ENCODE measurements around the gene SLC23A2.
A peak's percentile ranks its signal among the peaks of the same experiment; 100 is the strongest.
"Not testable (repeated sequence)": the region's sequence is repeated elsewhere in the genome, so short reads cannot be mapped to it uniquely, and the experiment has no call there.

The SLC23A2 gene

DNA sequence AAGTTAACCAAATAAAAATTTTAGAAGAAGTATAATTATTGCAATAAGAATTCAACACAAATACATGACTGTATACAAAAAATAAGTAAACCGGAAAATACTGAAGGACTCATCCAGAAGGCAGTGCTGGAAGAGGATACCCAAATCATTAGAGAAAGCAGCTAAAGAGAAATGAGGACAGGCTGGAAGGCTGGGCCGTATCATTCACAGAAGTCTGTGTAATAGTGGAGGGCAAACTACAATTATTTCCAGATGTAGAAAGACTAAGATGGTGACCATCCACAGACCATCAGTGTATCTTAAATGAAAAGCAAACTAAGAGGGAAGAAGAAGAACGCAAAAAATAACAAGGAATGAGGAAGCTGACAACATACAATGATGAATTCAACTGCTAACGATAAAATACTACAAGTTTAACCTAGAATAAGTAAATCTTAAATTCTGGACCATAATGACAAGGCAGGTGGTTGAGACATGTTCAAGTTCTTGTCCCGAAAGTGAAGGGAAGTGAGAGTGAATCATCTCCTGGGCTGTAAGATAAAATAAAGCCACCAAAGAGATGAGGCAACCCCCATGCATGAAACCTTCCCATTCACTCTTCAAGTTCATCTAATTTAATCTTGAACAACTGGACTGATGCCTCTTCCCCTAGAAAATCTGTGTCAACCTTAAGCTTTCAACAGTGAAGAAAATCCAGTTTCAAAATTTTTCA, 71.5 kb downstream of the SLC23A2 start:
- peak in 1 of 2 donors; percentile 7 for DNase-seq

DNA sequence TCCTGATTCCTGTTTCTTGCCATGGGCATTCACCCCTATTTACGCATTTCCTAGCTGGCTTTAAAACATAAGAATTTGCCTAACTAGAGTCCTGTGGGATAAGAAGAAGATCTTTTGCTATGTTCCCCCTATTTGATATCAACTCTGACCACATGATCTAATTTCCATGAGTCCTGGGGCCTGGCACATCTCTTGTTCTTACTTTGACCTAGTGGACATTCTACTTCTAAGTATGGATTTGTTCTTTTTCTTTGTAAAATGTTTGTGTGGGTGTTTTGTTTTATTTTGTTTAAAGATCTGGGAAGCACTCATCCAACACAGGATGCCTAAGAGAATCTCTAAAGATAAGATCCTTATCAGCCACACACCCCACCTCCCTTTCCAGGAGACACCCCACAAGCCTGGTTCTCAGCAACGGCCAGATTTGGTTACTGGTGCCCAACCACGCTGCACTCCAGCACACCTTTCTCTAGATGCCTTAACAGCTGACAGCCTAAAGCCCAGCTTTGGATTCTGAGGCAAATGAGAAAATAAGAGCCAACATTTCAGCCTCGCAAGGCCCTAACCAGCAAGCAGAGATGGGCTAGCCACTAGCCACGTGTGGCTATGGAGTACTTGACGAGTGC, 74.7 kb downstream of the SLC23A2 start:
- DNase-seq, result no peak

DNA sequence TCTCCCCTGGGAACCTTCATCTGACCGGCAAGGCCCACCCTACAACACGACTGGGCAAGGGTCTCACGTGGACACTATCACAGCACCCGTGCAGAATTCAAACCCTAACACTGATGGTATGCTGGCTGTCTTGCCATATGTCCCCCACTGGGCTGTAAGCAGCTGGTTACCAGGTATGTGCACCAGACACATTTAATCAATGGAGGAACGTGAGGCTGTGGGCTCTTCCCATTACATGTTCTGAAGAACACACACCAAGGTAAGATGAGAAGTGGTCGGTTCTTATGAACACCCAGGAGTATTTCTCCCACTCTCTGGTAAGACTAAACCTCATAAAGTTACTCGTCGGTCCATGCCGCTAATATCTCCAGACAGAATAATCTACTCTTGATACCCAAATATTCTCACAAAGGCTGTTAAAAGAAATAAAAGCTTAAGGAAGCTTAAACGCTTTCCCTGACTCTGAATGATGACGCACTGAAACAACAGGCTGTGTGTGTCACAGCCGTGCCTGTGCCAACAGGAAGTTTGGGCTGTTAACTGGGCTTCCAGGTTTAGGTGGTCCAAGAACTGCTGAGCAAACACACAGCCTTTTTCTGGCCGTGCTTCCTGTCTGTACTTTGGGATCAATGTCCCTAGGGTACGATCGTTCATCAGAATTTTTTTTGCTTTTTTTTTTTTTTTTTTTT, 75.3 kb downstream of the SLC23A2 start:
- DNase-seq, result no peak

DNA sequence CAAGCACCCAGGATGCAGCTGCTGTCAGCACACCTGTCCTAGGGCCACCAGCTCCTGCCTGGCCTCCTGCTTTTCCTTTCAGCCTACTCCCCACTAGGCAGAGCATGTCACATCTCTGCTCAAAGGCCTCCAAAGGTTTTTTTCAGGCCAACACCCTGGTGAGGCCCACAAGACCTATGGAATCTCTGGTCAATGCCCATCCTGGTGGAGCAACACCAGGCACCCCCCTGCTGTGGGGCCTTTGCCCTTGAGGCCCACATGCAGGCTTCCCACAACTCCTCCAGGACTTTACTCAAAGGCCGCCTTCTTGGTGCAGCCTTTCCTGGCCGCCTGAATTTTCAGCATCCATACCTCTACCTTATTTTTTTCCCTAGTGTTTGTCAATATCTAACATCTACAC, 76.9 kb downstream of the SLC23A2 start:
- no peak for DNase-seq

DNA sequence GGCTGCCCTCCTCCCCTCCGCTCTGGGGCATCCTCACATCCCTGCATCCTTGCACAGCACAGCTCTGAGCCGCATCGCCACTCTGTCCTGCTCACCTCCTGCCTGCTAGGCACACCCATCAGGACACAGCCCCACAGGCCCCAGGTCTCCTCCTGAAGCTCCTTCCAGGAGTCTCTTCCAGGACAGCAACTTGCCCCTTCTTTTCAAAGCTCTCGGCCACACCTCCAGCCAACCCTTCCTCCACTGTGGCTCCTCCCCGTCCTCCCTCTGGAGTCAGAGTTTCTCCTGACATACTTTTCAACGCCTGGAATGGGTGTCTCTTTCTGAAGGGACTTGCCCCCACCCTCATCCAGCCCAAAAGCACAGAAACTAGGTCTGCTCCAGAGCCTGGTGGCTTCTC, 77.3 kb downstream of the SLC23A2 start:
- no peak for DNase-seq

DNA sequence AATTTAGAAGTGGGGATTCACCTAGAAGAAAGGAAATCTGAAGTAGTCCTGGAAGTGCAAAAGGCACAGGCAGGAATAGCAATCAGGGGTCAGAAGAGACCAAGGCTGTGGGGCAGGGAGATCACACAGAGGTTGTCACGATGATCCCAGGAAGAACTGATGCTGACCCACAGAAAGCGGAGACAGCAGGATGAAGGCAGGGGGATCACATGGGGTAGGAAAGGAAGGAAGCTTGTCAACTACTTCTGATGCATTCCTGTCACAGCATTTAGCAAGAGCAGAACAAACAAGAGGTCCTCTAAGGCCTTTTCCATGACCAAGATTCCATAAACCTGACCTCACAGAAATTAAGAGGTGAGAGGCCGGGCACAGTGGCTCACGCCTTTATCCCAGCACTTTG, 79.1 kb downstream of the SLC23A2 start:
- no peak for DNase-seq

DNA sequence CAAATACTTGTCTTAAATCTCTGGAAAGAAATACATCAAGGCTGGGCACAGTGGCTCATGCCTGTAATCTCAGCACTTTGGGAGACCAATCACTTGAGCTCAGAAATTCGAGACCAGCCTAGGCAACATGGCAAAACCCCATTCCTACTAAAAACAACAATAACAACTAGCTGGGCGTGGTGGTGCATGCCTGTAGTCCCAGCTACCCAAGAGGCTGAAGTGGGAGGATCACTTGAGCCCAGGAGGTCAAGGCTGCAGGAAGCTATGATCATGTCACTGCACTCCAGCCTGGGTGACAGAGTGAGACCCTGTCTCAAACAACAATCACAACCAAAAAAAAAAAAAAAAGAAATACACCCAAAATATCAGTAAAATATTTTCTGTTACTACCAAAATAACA, 80.0 kb downstream of the SLC23A2 start:
- not testable (repeated sequence) for DNase-seq

DNA sequence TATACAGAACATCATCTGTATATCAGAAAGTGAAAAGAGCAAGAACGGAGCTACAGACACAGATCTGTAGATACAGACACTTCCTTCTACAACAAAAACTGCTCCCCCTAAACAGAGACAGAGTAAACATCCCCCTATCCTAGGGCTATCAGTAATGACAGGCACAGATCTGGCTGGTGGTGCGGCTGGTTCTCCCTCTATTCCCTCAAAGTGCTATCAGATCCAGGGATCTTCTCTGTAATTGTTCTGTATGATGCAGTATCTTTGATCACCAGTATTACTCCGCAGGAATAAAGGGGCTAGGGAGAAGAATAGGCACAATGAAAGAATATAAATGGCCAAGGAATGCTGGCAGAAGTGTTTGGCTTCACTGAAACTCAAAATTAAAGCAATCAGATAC, 80.7 kb downstream of the SLC23A2 start:
- DNase-seq, result no peak

DNA sequence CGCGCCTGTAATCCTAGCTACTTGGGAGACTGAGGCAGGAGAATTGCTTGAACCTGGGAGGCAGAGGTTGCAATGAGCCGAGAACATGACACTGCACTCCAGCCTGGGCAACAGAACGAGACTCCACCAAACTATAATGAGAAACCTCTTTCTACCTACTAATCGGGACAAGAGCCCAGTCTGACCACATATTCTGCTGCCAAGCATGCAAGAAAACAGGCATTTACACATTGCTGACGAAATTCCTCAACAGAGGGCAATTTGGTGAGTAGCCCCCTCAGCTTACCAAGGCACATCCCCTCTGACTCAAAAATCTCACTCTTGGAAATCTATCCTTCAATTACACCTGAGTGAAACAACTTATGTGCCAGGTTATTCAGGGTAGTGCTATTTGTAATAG, 81.2 kb downstream of the SLC23A2 start:
- DNase-seq, result no peak

DNA sequence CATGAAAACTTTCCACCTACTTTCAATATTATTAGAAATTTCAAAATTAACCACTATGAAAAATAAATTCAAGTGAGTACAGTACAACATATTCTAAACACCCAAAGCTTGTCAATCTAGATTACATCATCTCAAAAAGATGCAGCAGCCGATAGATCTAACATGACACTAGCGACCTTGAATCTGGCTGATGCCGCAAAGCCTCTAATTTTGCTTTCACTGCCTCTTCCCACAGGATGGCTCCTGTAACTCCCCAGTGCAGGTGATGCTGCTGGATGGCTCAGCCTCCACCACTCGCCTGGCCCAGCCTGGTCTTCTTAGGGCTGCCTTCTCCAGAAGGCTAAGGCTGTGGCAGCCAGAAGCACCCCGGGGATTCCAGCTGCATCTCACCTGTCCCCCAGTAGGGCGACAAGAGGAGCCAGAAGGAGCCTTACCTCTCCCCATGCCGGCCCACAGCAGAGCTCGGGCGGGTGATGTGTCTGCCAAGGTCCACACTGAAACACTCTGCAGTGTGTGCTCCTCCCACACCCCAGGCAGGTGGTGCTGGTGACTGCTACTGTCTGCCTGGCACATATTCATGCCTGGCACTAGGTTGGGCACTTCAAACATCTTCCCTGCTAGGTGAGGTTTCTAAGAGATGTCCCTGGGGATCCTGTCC, 82.1 kb downstream of the SLC23A2 start:
- no peak for DNase-seq

DNA sequence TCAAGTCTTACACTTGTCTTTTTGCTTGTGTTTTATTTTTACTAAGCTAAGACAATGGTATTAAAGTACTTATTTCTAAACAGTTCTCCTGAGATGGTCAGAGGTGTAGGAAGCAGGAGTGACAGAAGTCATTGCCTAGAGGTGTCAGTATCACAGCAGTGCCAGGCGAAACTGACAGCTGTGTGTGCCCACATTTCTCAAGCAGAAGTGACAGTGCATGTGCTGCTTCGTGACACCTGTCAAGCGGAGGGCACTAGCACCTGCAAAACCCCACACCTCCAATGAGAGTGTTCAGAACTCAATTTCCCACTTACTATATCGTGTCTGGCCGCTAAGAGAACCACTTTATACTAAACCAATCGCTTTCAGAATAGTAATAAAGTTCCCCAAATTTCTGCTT, 82.8 kb downstream of the SLC23A2 start:
- no peak for DNase-seq

DNA sequence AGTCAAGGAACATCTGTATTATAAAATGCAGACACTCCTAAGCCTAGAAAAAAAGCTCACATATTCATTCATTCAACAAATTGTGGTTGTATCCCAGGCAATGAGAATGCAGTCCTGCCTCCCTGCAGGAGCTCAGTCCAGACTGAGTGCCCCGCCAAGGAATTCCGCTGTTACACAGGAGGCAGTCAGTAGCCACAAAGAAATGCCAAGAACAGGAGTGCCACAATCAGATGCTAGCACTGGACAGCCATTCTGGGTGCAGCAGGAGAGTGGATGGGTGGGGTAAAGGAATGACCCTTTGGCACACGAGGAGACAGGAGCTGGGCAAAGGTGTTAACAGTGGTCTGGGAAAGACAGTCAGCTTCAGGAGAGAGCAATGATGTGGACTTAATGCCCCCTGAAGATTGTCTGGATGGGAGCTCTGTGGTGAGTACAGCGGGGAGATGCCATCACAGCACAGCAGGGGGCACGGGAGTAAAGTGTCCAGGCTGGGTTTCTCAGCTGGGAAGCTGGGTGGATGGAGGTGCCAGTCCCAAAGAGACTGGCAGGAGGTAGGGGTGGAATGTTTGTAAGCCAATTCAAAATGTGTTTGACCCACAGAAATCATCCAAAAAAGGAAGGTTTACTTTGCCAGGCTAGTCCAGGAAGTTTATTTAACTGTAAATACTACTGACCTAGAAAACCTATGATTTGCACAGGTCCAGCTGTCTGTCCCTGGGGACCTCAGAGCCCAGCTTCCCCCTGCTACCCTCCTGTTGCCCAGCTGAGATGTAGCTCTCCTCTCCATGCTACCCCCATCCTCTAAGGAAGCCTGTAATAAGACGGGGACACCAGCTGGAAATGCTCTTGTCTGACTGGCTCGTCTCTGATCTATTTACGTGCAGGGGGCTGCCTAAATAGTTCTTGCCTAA, 84.1 kb downstream of the SLC23A2 start:
- no peak for DNase-seq

DNA sequence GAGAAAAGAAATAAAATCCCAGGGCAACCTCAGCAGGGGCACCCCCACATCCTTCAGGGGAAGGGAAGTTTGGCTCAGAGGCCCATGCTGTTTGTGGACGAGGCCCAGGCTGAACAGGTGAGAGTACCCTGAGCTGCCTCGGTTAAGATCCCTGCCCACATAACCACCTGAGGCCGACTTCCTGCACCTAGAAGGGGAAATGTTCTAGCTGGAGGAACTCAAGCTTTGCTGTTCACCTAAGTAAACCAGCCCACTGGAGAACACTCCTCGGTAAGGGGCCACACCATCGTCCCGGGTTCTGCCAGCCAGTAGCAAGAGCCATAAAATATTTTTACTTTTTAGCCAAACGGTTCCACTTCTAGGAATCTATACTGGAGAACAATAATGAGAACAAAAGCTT, 88.2 kb downstream of the SLC23A2 start:
- no peak for DNase-seq

DNA sequence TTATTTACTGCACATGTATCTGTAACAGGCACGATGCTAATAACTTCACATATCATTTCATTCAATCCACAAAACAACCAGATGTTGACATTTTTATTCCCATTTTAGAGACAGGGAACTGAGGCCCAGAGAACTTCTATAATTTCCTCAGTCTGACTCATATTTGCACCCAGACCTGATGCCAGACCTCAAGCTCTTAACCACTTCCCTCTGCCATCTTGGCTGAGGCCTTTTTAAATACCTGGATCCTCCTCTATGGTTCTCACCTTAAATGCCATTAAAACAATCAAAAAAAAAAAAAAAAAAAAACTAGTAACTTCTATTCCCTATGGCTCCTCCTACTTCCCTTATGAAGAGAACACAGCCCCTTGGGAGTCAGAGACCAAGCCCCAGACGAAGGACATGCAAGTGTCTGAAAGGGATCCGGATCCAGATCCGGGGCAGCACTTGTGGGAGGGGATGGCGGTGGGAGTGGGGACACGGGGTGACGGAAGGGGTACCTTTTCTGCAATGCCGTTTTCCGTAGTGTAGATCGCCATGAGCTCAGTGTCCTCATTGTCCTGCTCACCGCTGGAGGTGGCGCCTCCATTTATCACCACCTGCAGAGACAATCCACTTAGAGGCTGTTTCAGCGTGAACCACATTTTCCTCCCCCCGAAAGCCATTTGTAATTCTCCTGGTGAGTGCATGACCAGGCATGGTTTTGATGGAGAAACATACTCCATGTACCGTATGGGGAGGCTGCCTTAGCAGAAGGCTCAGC, 88.7 kb downstream of the SLC23A2 start:
- DNase-seq, result no peak

DNA sequence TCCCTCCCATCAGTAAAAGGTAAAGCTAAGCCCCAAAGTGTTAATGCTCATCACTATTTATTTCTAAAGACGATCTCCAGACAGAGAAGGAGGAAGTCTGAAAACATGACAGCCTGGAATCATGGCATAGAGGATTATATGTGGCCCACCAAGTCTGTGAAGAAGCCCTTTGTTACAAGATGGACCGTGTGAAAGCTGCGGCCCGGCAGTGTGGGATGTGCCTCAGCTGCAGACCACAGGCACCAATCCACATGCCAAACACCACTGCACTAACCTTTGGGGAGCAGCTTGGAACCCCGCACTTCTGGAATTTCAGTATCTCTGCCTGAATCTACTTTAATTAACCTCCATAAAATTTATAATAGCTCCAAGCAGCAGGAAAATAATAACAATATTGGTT, 90.4 kb downstream of the SLC23A2 start:
- no peak for DNase-seq

DNA sequence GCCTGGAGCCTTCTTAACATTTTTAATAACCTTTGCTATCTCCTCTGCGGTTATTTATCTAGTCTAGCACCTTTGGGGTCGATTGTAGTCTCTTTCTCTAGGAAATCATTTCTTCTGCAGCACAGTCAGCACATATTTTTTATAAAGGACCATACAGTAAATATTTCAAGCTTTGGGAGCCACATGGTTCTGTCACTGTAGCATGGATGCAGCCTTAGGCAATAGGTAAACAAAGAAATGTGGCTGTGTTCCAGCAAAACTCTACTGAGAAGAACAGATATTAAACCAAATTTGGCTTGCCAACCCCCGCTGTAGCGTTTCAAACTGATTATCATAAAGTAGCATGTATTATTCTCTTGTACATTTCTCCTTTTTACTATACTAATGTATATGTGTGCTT, 95.7 kb downstream of the SLC23A2 start:
- DNase-seq, result no peak

DNA sequence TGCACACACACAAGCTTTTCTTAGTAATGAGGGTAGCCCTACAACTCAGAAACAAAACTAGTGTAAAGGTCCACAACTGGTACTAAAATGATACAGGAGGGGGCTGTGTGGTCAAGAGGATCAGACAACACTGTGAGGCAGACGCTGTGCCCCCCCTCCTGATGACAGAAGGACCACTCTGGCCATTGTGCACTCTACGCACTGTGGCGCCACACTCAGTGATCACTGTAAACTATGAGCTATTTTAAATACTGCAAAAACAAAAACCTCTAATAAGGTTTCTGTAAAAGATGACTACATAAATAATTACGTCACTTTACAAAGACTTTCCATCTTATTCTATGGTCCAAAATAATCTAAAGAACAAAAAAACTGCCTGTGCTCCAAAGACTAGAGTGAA, 96.1 kb downstream of the SLC23A2 start:
- DNase-seq, result no peak

DNA sequence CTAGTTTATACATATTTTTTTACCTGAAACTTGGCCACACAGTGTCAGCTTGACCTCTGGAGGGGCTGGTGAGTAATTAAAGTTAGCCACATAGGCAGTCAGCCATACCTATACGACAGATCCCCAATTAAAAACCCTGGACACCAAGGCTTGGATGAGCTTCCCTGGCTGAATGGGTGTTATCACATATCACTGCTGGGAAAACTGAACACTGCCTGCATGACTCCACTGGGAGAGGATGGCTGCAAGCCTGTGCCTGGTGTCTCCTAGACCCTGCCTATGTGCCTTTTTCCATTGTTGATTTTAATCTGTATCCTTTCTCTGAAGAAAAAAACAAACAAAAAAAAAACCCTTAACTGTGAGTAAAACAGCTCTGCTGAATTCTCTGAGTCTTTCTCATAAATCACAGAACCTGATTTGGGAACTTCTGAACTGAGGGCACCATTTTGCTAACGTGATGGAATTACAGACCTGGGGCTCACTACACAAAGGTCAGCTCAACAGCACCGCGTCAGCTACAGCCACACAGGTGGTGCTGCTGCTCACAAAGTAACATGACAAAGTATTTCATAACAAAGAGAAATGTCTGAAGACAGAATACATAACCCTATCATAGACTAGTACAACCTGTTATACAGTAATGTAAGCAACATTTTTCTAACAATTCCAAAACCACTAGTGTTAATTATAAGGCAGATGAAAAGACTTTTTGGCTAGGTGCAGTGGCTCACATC, 97.0 kb downstream of the SLC23A2 start:
- no peak for DNase-seq

DNA sequence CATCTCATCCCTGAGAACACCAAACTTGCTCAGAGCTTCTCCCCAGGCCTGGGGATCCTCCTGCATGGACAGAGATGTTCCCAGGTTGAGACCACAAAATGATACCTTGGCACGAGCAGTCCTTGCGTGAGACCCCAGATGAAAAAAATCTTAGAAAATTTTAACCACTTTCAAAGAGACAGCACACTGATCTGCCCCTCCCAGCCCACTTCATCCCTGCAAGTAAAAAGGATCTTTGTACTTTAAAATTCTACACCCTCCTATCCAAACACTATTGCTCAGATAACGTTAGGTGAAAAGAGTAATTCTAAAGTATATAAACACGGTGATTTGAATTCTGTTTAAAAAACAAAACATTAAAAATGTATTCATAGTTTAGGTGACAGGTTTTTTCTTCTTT, 98.5 kb downstream of the SLC23A2 start:
- DNase-seq, result no peak

DNA sequence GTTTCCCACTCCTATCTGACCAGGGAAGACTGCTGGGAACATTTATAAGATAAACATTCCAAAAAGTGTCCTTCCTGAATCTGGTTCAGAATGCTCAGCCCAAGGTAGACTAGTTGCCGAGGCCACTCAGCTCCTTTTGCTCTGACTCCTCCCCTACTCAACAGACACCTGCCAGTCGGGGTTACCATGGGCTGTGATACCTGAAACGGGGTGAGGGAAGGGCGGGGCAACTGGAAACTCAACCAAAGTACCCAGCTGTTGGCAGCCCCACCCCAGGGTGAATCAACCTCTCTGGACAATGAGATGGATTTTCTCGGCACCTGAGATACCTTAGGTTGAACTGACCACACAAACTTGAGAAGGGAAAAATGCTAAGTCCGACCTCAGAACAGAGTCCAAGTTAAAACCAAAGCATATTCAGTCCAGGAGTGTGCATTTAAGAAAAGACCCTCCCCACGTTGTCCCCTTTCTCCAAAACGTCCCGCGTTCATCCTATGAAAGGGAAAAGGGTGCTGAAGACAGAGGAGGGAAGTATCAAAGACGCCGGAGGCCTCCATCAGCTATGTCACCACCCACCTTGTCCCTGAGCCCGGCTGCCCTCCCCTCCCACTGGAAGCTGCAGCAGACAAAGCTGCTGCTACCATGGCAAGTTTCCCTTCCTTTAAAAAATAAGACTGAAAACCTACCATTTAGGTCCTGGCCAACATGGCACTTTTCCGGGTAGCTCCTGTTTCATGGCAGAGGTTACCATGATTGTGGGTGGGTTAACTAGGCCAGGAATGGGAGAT, 100.1 kb downstream of the SLC23A2 start:
- DNase-seq, result no peak
